CD4-positive, alpha-beta T cell (primary cell): ENCODE data around the gene KCMF1. TPM values are rescaled to one million over a fixed set of nuclear protein-coding genes. Genes with fewer than 3 reads are reported as not detected.

ENCODE experiments used
- ATAC-seq: fragments of 200-7000 bp; cut with Tn5 transposase; one replicate; pipeline ENCODE4 v1.10.0; 2022; ENCODE audit warnings: mild to moderate bottlenecking; ENCODE audit not compliant: poor library complexity
- CTCF ChIA-PET: fragments of 350-600 bp; sonication (Branson Sonifier 250); formaldehyde crosslinking; loops from one replicate; lab custom pipeline; 2021; ENCODE audit warnings: antibody characterized with exemption, inconsistent platforms; lab: Charles Lee
- POLR2A ChIA-PET: fragments of 350-600 bp; sonication (Branson Sonifier 250); formaldehyde crosslinking; loops from one replicate; lab custom pipeline; 2021; ENCODE audit warnings: antibody characterized with exemption, inconsistent platforms; lab: Charles Lee
- DNase-seq, 14 experiments: peaks; one replicate each; pipeline ENCODE4 v3.0.0-alpha.2; 2013 to 2020; ENCODE audit warnings: mixed read lengths in 2 of 14
- H3K27ac ChIP-seq, 2 donors: one replicate each; pipeline versions ENCODE4 v1.5.1 to v1.7.0; 2013; ENCODE audit warnings: low read length in 2 of 2, low read depth in 1 of 2, mild to moderate bottlenecking in 1 of 2
- H3K27me3 ChIP-seq, 2 experiments: 1 replicate in 1 of 2; 2 replicates in 1 of 2; pipeline versions ENCODE4 v1.6.1 to v1.7.0; 2013; ENCODE audit warnings: low read length in 2 of 2, control low read depth in 1 of 2, mild to moderate bottlenecking in 1 of 2, moderate library complexity in 1 of 2; ENCODE audit not compliant: insufficient read depth in 2 of 2, control insufficient read depth in 1 of 2
- H3K36me3 ChIP-seq: one replicate; pipeline ENCODE4 v1.6.1; 2013; ENCODE audit warnings: low read length, control low read depth; ENCODE audit not compliant: insufficient read depth
- H3K4me1 ChIP-seq: one replicate; pipeline ENCODE4 v1.6.1; 2013; ENCODE audit warnings: low read length, control low read depth; ENCODE audit not compliant: insufficient read depth
- H3K4me3 ChIP-seq: one replicate; pipeline ENCODE4 v1.5.1; 2013; ENCODE audit warnings: mild to moderate bottlenecking, low read length, moderate library complexity
- H3K9me3 ChIP-seq, 2 experiments: 1 replicate in 1 of 2; 2 replicates in 1 of 2; pipeline versions ENCODE4 v1.6.1 to v1.7.0; 2013; ENCODE audit warnings: low read length in 2 of 2, mild to moderate bottlenecking in 2 of 2, control low read depth in 1 of 2, moderate library complexity in 1 of 2; ENCODE audit not compliant: control insufficient read depth in 1 of 2, insufficient read depth in 1 of 2
- H3K27ac Mint-ChIP-seq: one replicate; pipeline ENCODE4 v1.8.0; 2020; ENCODE audit warnings: mixed read lengths
- H3K27me3 Mint-ChIP-seq: one replicate; pipeline ENCODE4 v1.8.0; 2021; ENCODE audit warnings: mixed read lengths
- H3K36me3 Mint-ChIP-seq: one replicate; pipeline ENCODE4 v1.8.0; 2021; ENCODE audit warnings: low read depth, mixed read lengths
- H3K4me1 Mint-ChIP-seq: one replicate; pipeline ENCODE4 v1.8.0; 2021; ENCODE audit warnings: low read depth, mixed read lengths
- H3K4me3 Mint-ChIP-seq: one replicate; pipeline ENCODE4 v1.8.0; 2020; ENCODE audit warnings: mild to moderate bottlenecking, mixed read lengths
- H3K9me3 Mint-ChIP-seq: one replicate; pipeline ENCODE4 v1.8.0; 2020; ENCODE audit warnings: mixed read lengths
- intact Hi-C, 2 experiments: fragments of 100-400 bp; cut with DNase I in 1 of 2; cut with micrococcal nuclease in 1 of 2; formaldehyde crosslinking; loops; one replicate each; pipeline versions ENCODE4 v1.15.1 to v1.9.0; 2023 to 2025; cut with DNase I, micrococcal nuclease
- total RNA-seq, 174 experiments: library from RNA in 2 of 174; stranded (reverse) in 2 of 174; gene quantifications; one replicate each; pipeline ENCODE4 v1.2.3 and lab custom pipeline; 2021 to 2026
- TF ChIP-seq, protein P1 (sequence below): fragments of 200-600 bp; IDR thresholded peaks from one replicate; pipeline ENCODE4 v1.8.0; 2022; ENCODE audit warnings: antibody characterized with exemption, mild to moderate bottlenecking

KCMF1 gene
- total RNA-seq, 2 experiments from 2014 or later = 72.4 to 78.0 TPM

DNA sequence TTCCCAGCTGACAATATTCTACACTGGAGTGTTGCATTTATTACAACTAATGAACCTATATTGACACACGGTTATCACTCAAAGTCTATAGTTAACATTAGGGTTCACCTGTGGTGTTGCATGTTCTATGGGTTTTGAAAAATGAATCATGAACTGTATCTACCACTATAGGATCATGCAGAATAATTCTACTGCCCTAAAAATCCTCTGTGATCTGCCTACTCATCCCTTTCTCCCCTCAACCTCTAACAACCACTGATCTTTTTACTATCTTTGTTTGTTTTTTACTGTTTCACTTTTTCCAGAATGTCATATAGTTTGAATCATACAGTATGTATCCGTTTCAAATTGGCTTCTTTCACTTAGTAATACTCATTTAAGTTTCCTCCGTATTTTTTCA, 114.6 kb downstream of the KCMF1 start:
- Mint-ChIP-seq H3K4me3 (no peak overlapping the region), H3K27me3 (peaks cover 41% of the 10 kb centered on the region)
- CTCF ChIA-PET = no interaction called here

DNA sequence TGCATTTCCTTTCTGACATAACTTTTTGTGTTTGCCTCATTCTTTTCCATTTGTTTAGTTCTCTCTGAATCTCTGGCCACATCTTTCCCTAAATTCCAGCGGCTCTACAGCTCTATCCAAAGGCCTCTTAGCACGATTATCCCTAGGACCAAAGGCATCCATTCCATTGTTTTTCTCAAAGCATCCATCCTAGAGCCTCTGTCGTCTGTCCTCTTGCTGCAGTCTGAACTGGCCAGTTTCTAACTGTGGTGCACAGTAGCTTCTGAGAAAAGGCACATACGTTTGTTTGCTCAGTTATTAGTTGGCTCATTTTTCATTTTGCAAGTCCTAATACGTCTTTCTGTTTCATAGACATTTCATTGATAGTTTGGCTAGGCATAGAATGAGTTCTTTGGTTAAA, 116.6 kb downstream of the KCMF1 start:
- Mint-ChIP-seq H3K4me3 (no peak overlapping the region), H3K4me1 (no peaks in the 10 kb centered on the region), H3K27ac (no peak overlapping the region), H3K27me3 (peaks cover 39% of the 10 kb centered on the region), H3K36me3 (no peaks in the 10 kb centered on the region), H3K9me3 (no peaks in the 10 kb centered on the region)
- H3K9me3 ChIP-seq = no peaks in the 10 kb centered on the region
- H3K27me3 ChIP-seq = peaks cover 0 to 10% of the 10 kb centered on the region in 2 experiments
- intact Hi-C loops = no loop called here
- H3K27ac ChIP-seq = no peak overlapping the region
- ChIA-PET POLR2A (no interaction called here), CTCF (no interaction called here)
- ATAC-seq (no peak), DNase-seq (no peak)
- no peak overlapping the region for H3K4me3 ChIP-seq
- no peaks in the 10 kb centered on the region for H3K4me1 ChIP-seq
- TF ChIP-seq, protein P1, sequence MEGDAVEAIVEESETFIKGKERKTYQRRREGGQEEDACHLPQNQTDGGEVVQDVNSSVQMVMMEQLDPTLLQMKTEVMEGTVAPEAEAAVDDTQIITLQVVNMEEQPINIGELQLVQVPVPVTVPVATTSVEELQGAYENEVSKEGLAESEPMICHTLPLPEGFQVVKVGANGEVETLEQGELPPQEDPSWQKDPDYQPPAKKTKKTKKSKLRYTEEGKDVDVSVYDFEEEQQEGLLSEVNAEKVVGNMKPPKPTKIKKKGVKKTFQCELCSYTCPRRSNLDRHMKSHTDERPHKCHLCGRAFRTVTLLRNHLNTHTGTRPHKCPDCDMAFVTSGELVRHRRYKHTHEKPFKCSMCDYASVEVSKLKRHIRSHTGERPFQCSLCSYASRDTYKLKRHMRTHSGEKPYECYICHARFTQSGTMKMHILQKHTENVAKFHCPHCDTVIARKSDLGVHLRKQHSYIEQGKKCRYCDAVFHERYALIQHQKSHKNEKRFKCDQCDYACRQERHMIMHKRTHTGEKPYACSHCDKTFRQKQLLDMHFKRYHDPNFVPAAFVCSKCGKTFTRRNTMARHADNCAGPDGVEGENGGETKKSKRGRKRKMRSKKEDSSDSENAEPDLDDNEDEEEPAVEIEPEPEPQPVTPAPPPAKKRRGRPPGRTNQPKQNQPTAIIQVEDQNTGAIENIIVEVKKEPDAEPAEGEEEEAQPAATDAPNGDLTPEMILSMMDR = no peak
- H3K36me3 ChIP-seq = no peaks in the 10 kb centered on the region

More for the DNA sequence above, 114.6 kb downstream of the KCMF1 start:
- Histone ChIP-seq H3K4me1 (no peaks in the 10 kb centered on the region), H3K36me3 (no peaks in the 10 kb centered on the region), H3K4me3 (no peak overlapping the region), H3K9me3 (peaks cover 0 to 5% of the 10 kb centered on the region in 2 experiments), H3K27ac (no peak overlapping the region), H3K27me3 (peaks cover 0 to 15% of the 10 kb centered on the region in 2 experiments)
- intact Hi-C loops = no loop called here
- POLR2A ChIA-PET = no interaction called here
- DNase-seq (no peak), ATAC-seq (no peak)
- Mint-ChIP-seq H3K9me3 (peaks cover 5% of the 10 kb centered on the region), H3K27ac (no peak overlapping the region), H3K36me3 (no peaks in the 10 kb centered on the region), H3K4me1 (no peaks in the 10 kb centered on the region)
- TF ChIP-seq, protein P1 = no peak

DNA sequence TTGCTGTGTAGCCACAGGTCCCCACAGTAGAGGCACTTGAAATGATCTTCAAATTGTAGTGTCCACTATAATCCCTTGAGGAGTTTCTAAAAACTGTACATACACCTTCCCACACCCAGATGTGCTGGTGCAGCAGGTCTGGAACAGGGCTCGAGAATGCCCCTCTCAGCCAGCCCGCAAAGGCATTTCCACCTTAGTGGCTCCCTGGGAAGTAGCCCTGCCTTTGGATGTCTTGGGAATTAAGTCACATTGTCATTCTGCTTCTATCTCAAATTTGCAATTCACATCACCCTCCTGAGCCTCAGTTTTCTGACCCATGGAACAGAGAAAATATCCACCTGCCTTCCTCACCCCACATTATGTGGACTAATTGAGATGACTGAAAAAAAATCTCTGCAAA, 118.0 kb downstream of the KCMF1 start:
- TF ChIP-seq, protein P1 = no peak
- Mint-ChIP-seq H3K27me3 (peaks cover 28% of the 10 kb centered on the region), H3K4me3 (no peak overlapping the region), H3K36me3 (no peaks in the 10 kb centered on the region), H3K27ac (no peak overlapping the region), H3K4me1 (no peaks in the 10 kb centered on the region), H3K9me3 (no peaks in the 10 kb centered on the region)
- CTCF ChIA-PET = no interaction called here
- no peak for ATAC-seq
- no peak overlapping the region for H3K27ac ChIP-seq
- no peaks in the 10 kb centered on the region for H3K36me3 ChIP-seq
- POLR2A ChIA-PET = no interaction called here
- H3K4me3 ChIP-seq = no peak overlapping the region
- no peak for DNase-seq
- peaks cover 0 to 7% of the 10 kb centered on the region in 2 experiments for H3K27me3 ChIP-seq
- H3K4me1 ChIP-seq = no peaks in the 10 kb centered on the region
- H3K9me3 ChIP-seq = no peaks in the 10 kb centered on the region
- intact Hi-C loops = no loop called here
